Measurements from ENCODE around the gene AEBP1.
A peak's percentile ranks its signal among the peaks of the same experiment; 100 is the strongest.

Gene AEBP1

DNA sequence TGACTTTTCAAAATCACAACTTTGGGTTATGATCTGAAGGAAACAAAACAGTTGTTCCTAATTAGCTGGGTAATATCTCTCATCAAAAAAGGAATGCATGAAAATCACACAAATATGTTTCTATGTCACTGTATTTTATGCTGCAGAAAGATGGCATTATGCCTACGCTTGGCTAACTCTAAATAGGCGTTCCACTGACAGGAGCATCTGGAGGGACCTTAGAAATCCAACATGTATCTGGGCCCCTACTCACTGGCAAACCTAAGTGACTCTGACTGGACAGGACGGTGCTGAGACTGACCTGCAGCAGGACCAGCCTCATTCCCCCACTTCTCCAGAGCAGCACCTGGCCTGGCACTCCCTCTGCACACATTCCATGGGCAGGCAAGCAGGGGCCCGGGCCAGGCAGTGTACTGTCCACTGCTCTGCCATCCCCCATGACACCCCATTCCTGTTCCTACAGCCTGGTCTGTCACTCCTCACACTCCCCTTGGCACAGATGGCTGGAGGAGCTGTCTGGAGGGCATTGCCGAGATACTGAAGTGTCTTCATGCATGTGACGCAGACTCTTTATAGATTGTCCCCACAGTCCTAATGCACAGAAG, 39.6 kb downstream of the AEBP1 start:
- DNase-seq (ENCODE audit: low read depth) = no peak
- no peak overlapping the region for H3K4me3 ChIP-seq (ENCODE audit: low read depth, low read length)
- TF ChIP-seq, protein P1, sequence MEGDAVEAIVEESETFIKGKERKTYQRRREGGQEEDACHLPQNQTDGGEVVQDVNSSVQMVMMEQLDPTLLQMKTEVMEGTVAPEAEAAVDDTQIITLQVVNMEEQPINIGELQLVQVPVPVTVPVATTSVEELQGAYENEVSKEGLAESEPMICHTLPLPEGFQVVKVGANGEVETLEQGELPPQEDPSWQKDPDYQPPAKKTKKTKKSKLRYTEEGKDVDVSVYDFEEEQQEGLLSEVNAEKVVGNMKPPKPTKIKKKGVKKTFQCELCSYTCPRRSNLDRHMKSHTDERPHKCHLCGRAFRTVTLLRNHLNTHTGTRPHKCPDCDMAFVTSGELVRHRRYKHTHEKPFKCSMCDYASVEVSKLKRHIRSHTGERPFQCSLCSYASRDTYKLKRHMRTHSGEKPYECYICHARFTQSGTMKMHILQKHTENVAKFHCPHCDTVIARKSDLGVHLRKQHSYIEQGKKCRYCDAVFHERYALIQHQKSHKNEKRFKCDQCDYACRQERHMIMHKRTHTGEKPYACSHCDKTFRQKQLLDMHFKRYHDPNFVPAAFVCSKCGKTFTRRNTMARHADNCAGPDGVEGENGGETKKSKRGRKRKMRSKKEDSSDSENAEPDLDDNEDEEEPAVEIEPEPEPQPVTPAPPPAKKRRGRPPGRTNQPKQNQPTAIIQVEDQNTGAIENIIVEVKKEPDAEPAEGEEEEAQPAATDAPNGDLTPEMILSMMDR (IDR thresholded peaks at IDR 0.05; ENCODE audit: low read depth, low read length) = no peak
- no peak for TF ChIP-seq POLR2A (IDR thresholded peaks at IDR 0.05; ENCODE audit: extremely low read depth, insufficient read length)
- TF ChIP-seq, protein P2, sequence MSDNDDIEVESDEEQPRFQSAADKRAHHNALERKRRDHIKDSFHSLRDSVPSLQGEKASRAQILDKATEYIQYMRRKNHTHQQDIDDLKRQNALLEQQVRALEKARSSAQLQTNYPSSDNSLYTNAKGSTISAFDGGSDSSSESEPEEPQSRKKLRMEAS (IDR thresholded peaks at IDR 0.05; ENCODE audit: low read depth, low read length) = no peak

DNA sequence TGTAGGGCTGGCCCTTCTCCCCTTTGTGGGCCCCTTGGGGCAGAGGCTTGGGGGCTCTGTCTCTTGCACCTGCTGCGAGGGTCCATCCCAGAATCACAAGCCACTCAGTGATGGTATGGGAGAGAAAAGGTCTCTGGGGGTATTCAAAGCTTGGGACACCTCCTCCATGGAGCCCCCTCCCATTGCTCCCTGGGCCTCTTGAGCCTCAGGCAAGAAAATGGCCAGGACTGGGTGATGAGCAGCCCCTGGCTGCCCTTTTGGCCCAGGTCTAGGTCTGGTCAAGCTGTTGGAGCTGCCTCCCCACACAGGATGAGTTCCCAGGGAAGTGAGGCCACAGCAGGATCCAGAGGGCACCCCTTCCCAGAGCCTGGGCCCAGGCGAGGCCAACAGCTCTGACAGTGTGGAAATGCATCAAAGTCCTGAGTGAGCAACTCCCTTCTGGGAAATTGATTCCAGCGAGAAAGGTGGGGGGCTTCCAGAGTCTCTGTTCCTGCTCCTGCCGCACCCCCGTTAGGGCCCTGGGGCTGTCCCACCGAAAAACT, 40.4 kb downstream of the AEBP1 start:
- TF ChIP-seq POLR2A (IDR thresholded peaks at IDR 0.05; ENCODE audit: extremely low read depth, insufficient read length) = no peak
- TF ChIP-seq, protein P2 (IDR thresholded peaks at IDR 0.05; ENCODE audit: low read depth, low read length) = no peak
- TF ChIP-seq, protein P1 (IDR thresholded peaks at IDR 0.05; ENCODE audit: low read depth, low read length) = no peak
- no peak for TF ChIP-seq MYC (IDR thresholded peaks at IDR 0.05; ENCODE audit: low read depth, low read length)
- DNase-seq (ENCODE audit: low read depth) = no peak
- H3K4me3 ChIP-seq (ENCODE audit: low read depth, low read length) = no peak overlapping the region

DNA sequence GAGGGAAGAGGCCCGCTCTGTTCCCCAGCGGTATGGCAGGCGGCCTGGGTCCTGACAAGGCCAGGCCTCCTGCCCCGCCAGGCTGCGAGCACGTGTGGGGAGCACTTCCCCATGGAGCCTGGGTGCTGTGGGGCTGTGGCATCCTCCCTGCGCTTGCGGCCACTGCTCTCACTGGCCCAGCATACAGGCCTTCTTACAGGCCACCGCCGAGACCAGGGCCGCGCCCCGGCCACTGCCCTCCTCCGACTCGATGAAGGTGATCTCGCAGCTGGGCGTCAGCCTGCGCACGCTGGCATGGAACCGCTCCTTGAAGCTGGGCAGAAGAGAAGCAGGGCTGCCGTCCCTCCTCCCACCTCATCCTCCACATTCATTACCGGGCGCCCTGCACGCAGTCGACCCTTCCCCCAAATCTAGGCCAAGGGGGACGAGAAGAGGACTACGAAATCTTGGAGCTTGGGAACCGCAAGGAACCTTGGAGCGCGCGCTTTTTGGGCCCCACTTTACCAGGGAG, 40.9 kb downstream of the AEBP1 start:
- TF ChIP-seq POLR2A (IDR thresholded peaks at IDR 0.05; ENCODE audit: extremely low read depth, insufficient read length) (no peak), MYC (IDR thresholded peaks at IDR 0.05; ENCODE audit: low read depth, low read length) (no peak)
- TF ChIP-seq, protein P2 (IDR thresholded peaks at IDR 0.05; ENCODE audit: low read depth, low read length) = no peak
- no peak for DNase-seq (ENCODE audit: low read depth)
- no peak overlapping the region for H3K4me3 ChIP-seq (ENCODE audit: low read depth, low read length)

DNA sequence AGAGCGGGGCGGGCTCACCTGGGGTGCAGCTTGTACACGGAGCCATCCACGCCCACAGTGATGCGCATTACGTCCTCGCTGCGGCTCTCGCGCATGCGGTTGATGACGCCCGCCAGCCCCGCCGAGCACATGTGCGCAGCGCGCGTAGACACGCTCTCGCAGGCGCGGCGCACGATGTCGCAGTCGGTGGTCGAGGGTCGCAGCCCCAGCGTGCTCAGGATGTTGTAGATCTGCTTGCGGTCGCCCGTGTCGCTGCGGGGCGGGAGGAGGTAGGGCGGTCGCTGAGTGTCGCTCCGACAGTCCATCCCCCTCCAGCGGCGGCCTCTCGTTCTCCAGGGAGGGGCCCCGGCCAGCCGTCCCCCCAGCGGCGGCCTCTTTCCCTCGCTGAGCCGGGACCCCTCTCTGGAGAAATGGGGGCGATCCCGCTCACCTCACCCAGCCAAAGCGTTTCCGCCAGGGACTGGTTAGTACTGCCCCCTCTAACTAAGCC, 41.4 kb downstream of the AEBP1 start:
- no peak overlapping the region for H3K4me3 ChIP-seq (ENCODE audit: low read depth, low read length)
- TF ChIP-seq, protein P2 (IDR thresholded peaks at IDR 0.05; ENCODE audit: low read depth, low read length) = no peak
- TF ChIP-seq MYC (IDR thresholded peaks at IDR 0.05; ENCODE audit: low read depth, low read length) (no peak), POLR2A (IDR thresholded peaks at IDR 0.05; ENCODE audit: extremely low read depth, insufficient read length) (no peak)
- TF ChIP-seq, protein P1 (IDR thresholded peaks at IDR 0.05; ENCODE audit: low read depth, low read length) = no peak
- no peak for DNase-seq (ENCODE audit: low read depth)

DNA sequence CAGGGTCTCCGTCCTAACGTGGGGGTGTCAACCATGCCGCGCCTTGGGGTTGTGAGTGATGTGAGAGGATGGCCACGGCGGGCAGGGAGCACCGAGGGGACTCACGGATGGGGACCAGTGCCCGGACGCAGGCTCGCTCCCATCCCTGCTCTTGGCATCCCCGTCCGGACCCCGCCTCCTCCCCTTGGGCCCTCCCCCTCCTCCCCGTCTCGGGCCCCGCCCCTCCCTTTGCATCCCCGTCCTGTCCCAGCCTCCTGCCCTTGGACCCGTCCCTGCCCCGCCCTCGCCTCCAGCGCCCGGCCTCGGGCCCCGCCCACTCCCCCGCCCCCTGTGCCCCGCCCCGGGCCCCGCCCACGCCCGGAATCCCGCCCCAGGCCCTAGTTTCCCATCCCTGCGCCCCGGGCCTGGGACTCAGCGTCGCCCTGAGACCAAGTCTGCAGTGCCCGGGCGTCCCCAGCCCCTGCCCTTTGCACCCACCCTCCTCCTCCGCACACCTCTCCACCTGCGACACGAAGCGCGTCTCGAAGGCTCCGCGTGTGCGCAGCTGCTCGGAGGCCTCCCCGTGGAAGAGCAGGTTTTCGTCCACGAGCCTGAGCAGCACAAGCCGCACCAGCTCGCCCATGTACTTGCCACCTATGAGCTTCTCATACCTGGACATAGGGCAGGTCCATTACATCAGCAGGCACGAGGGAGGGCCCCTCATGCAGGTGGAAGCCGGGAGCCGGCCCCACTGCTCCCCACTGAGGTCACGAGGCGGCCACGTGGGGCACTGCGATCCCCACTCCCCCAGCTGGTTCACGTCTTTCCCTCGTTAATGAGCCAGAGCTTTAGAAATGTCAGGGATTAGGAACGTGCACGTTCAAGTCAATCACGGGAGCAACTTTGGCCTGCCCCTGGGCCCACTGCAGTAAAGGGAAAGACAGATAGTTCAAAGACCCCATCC, 42.1 kb downstream of the AEBP1 start:
- no peak for TF ChIP-seq MYC (IDR thresholded peaks at IDR 0.05; ENCODE audit: low read depth, low read length)
- TF ChIP-seq POLR2A (IDR thresholded peaks at IDR 0.05; ENCODE audit: extremely low read depth, insufficient read length) = no peak
- TF ChIP-seq, protein P2 (IDR thresholded peaks at IDR 0.05; ENCODE audit: low read depth, low read length) = no peak
- TF ChIP-seq, protein P1 (IDR thresholded peaks at IDR 0.05; ENCODE audit: low read depth, low read length) = no peak
- H3K4me3 ChIP-seq (ENCODE audit: low read depth, low read length) = no peak overlapping the region
- DNase-seq (ENCODE audit: low read depth) = peak; percentile 49
